ENCODE results near the gene FAT1. TPM values are rescaled to one million over a fixed set of nuclear protein-coding genes. Genes with fewer than 3 reads are reported as not detected.

Gene FAT1
- total RNA-seq, 1 experiment from 2014 or later, result 172 TPM

- TF ChIP-seq ARID4B (CRISPR knock-in tag; IDR thresholded peaks at IDR 0.05; ENCODE audit: borderline replicate concordance), result no peak
Measured at GRCh38 chr4:186701788-186702187, 21.9 kb downstream of the FAT1 start (continued).

- H3K9me3 Mint-ChIP-seq, result no peaks in the 10 kb centered on the region
- DNase-seq (ENCODE audit: low spot score) (peak; percentile 67), ATAC-seq (peak; percentile 93)
- ChIA-PET CTCF (interaction anchor here (0.9 to 2.1 kb wide), 4 partner anchors 8 to 114 kb away, joined by 3 to 4 read pairs (median 4); partner anchors contain the start of gene FAT1), POLR2A (interaction anchor here (0.8 to 1.2 kb wide), 2 partner anchors 15 to 23 kb away, joined by 3 to 5 read pairs; partner anchors contain the start of gene FAT1)
- peaks cover 62% of the 10 kb centered on the region for H3K4me1 Mint-ChIP-seq
- TF ChIP-seq ZNF423 (CRISPR knock-in tag; IDR thresholded peaks at IDR 0.05) (peak; percentile 52; the same call in 1 of the 2 replicates), FOXP1 (CRISPR knock-in tag; IDR thresholded peaks at IDR 0.05; ENCODE audit: borderline replicate concordance) (no peak)
- peak overlapping the region; percentile 94 for H3K27ac Mint-ChIP-seq
- no peaks in the 10 kb centered on the region for H3K27me3 Mint-ChIP-seq (ENCODE audit: low read depth)
- peaks cover 34% of the 10 kb centered on the region for H3K36me3 Mint-ChIP-seq
- peak overlapping the region; percentile 10; the same call in 1 of the 2 replicates for H3K4me3 Mint-ChIP-seq
Measured at GRCh38 chr4:186701273-186701672, 22.4 kb downstream of the FAT1 start.

GRCh38 chr4:186700746-186701145 is 22.9 kb downstream of the FAT1 start:
- DNase-seq (ENCODE audit: low spot score) (no peak), ATAC-seq (no peak)
- Mint-ChIP-seq H3K4me3 (no peak overlapping the region), H3K4me1 (peaks cover 68% of the 10 kb centered on the region), H3K27me3 (ENCODE audit: low read depth) (no peaks in the 10 kb centered on the region), H3K36me3 (peaks cover 29% of the 10 kb centered on the region), H3K9me3 (no peaks in the 10 kb centered on the region), H3K27ac (peak overlapping the region; percentile 94; the same call in 1 of the 2 replicates)
- CTCF ChIA-PET, result interaction anchor here (0.9 to 1.2 kb wide), 3 partner anchors 7 to 23 kb away, joined by 3 to 4 read pairs (median 4); partner anchors contain the start of gene FAT1
- TF ChIP-seq E2F4 (CRISPR knock-in tag; IDR thresholded peaks at IDR 0.05; ENCODE audit: borderline replicate concordance, low read depth), result no peak
- TF ChIP-seq SMAD3 (CRISPR knock-in tag; IDR thresholded peaks at IDR 0.05; ENCODE audit: borderline replicate concordance), result no peak
- TF ChIP-seq ZNF263 (CRISPR knock-in tag; IDR thresholded peaks at IDR 0.05; ENCODE audit: low read depth), result no peak
- no peak for TF ChIP-seq MXD4 (CRISPR knock-in tag; IDR thresholded peaks at IDR 0.05; ENCODE audit: borderline replicate concordance)
- TF ChIP-seq ERG (CRISPR knock-in tag; IDR thresholded peaks at IDR 0.05), result no peak
- no peak for TF ChIP-seq MLX (CRISPR knock-in tag; IDR thresholded peaks at IDR 0.05)
- no peak for TF ChIP-seq GRHL2 (CRISPR knock-in tag; IDR thresholded peaks at IDR 0.05; ENCODE audit: insufficient replicate concordance, severe bottlenecking)
- POLR2A ChIA-PET, result interaction anchor here (0.8 to 1.2 kb wide), 2 partner anchors 16 to 23 kb away, joined by 3 to 5 read pairs; partner anchors contain the start of gene FAT1

GRCh38 chr4:186699881-186700397 is 23.7 kb downstream of the FAT1 start:
- DNase-seq (ENCODE audit: low spot score) (no peak), ATAC-seq (no peak)
- Mint-ChIP-seq H3K27ac (peak overlapping the region; percentile 20), H3K4me3 (no peak overlapping the region), H3K36me3 (peaks cover 25% of the 10 kb centered on the region), H3K9me3 (no peaks in the 10 kb centered on the region), H3K27me3 (ENCODE audit: low read depth) (no peaks in the 10 kb centered on the region), H3K4me1 (peaks cover 76% of the 10 kb centered on the region)
- ChIA-PET CTCF (no interaction called here), POLR2A (no interaction called here)
- no peak for TF ChIP-seq CREM (CRISPR knock-in tag; IDR thresholded peaks at IDR 0.05)
- no peak for TF ChIP-seq SP1 (CRISPR knock-in tag; conservative IDR thresholded peaks at IDR 0.05)
- no peak for TF ChIP-seq NFYB (CRISPR knock-in tag; conservative IDR thresholded peaks at IDR 0.05; ENCODE audit: low read depth)
- no peak for TF ChIP-seq JAZF1 (CRISPR knock-in tag; IDR thresholded peaks at IDR 0.05)
- TF ChIP-seq ATF2 (CRISPR knock-in tag; IDR thresholded peaks at IDR 0.05; ENCODE audit: borderline replicate concordance, low read depth), result no peak
- TF ChIP-seq ZMAT4 (CRISPR knock-in tag; IDR thresholded peaks at IDR 0.05), result no peak
- TF ChIP-seq ZNF512 (CRISPR knock-in tag; IDR thresholded peaks at IDR 0.05; ENCODE audit: borderline replicate concordance), result no peak

All from WTC11 (cell line).